Ectodermal cell (in vitro differentiated cells): ENCODE measurements around the gene WSB2.
A peak's percentile ranks its signal among the peaks of the same experiment; 100 is the strongest.

ENCODE experiments used
- H3K27ac ChIP-seq: 2 replicates; pipeline ENCODE4 v1.7.0; 2013; ENCODE audit warnings: mild to moderate bottlenecking, low read depth, low read length; ENCODE audit not compliant: insufficient read depth, poor library complexity, severe bottlenecking
- H3K27me3 ChIP-seq: 2 replicates; pipeline ENCODE4 v1.7.0; 2013; ENCODE audit warnings: mild to moderate bottlenecking, low read length; ENCODE audit not compliant: insufficient read depth, control insufficient read depth, poor library complexity, severe bottlenecking
- H3K36me3 ChIP-seq: one replicate; pipeline ENCODE4 v1.7.0; 2013; ENCODE audit warnings: low read length; ENCODE audit not compliant: control insufficient read depth, insufficient read depth
- H3K4me1 ChIP-seq: one replicate; pipeline ENCODE4 v1.7.0; 2013; ENCODE audit warnings: low read length; ENCODE audit not compliant: control insufficient read depth, insufficient read depth
- H3K4me3 ChIP-seq: 2 replicates; pipeline ENCODE4 v1.7.0; 2013; ENCODE audit warnings: low read depth, low read length, control low read depth; ENCODE audit not compliant: insufficient read depth
- H3K9me3 ChIP-seq: 2 replicates; pipeline ENCODE4 v1.7.0; 2013; ENCODE audit warnings: mild to moderate bottlenecking, low read length, moderate library complexity; ENCODE audit not compliant: control insufficient read depth
- WGBS, 2 experiments: methylation state at CpG; one replicate each; pipeline ENCODE4 v1.1.7; 2013; ENCODE audit warnings: missing lambda C conversion rate in 2 of 2; 5-methylcytosine and 5-hydroxymethylcytosine counted together

The WSB2 gene

GRCh38 chr12:118063576-118064391 is 2.8 kb upstream of the WSB2 start:
- H3K27ac ChIP-seq, result no peak overlapping the region
- 93 to 94% methylated on average over 3 to 4 of the region's 4 CpGs for WGBS, 2 experiments
- H3K4me1 ChIP-seq, result no peaks in the 10 kb centered on the region
- H3K36me3 ChIP-seq, result no peaks in the 10 kb centered on the region
- H3K4me3 ChIP-seq, result no peak overlapping the region
- no peaks in the 10 kb centered on the region for H3K9me3 ChIP-seq
- no peaks in the 10 kb centered on the region for H3K27me3 ChIP-seq

GRCh38 chr12:118061873-118062843 is 1.2 kb upstream of the WSB2 start:
- Histone ChIP-seq H3K4me3 (peak overlapping the region; percentile 43), H3K27me3 (no peaks in the 10 kb centered on the region), H3K27ac (peak overlapping the region; percentile 62), H3K4me1 (no peaks in the 10 kb centered on the region), H3K9me3 (no peaks in the 10 kb centered on the region), H3K36me3 (no peaks in the 10 kb centered on the region)
- 1% methylated on average over 44 of the region's 44 CpGs for WGBS, 2 experiments

- Histone ChIP-seq H3K27me3 (no peaks in the 10 kb centered on the region), H3K27ac (no peak overlapping the region), H3K9me3 (no peaks in the 10 kb centered on the region), H3K4me3 (peak overlapping the region; percentile 59), H3K36me3 (no peaks in the 10 kb centered on the region), H3K4me1 (no peaks in the 10 kb centered on the region)
- 2% methylated on average over 45 to 46 of the region's 46 CpGs for WGBS, 2 experiments
Observed at GRCh38 chr12:118060301-118061010, 523 bp downstream of the WSB2 start.

GRCh38 chr12:118059341-118060191 is 1.4 kb downstream of the WSB2 start:
- Histone ChIP-seq H3K27ac (no peak overlapping the region), H3K4me1 (no peaks in the 10 kb centered on the region), H3K36me3 (no peaks in the 10 kb centered on the region), H3K27me3 (no peaks in the 10 kb centered on the region), H3K4me3 (peak overlapping the region; percentile 59), H3K9me3 (no peaks in the 10 kb centered on the region)
- WGBS, 2 experiments, result 42 to 46% methylated on average over 11 of the region's 11 CpGs

- Histone ChIP-seq H3K27me3 (no peaks in the 10 kb centered on the region), H3K4me1 (no peaks in the 10 kb centered on the region), H3K27ac (no peak overlapping the region), H3K9me3 (no peaks in the 10 kb centered on the region), H3K36me3 (no peaks in the 10 kb centered on the region), H3K4me3 (no peak overlapping the region)
- 92 to 95% methylated on average over 7 of the region's 8 CpGs for WGBS, 2 experiments
Observed at GRCh38 chr12:118058881-118059280, 2.1 kb downstream of the WSB2 start.

- no peaks in the 10 kb centered on the region for H3K36me3 ChIP-seq
- H3K27ac ChIP-seq, result no peak overlapping the region
- no peaks in the 10 kb centered on the region for H3K9me3 ChIP-seq
- no peaks in the 10 kb centered on the region for H3K4me1 ChIP-seq
- H3K27me3 ChIP-seq, result no peaks in the 10 kb centered on the region
- no peak overlapping the region for H3K4me3 ChIP-seq
- WGBS, 2 experiments, result 94% methylated on average over 7 of the region's 7 CpGs
Observed at GRCh38 chr12:118058227-118058626, 2.8 kb downstream of the WSB2 start.

GRCh38 chr12:118055865-118056773 is 4.9 kb downstream of the WSB2 start:
- WGBS, 2 experiments, result 91 to 92% methylated on average over 13 of the region's 13 CpGs
- Histone ChIP-seq H3K4me3 (no peak overlapping the region), H3K36me3 (peaks cover 4% of the 10 kb centered on the region), H3K27ac (no peak overlapping the region), H3K27me3 (no peaks in the 10 kb centered on the region), H3K4me1 (no peaks in the 10 kb centered on the region), H3K9me3 (no peaks in the 10 kb centered on the region)

GRCh38 chr12:118055144-118055557 is 5.8 kb downstream of the WSB2 start:
- H3K36me3 ChIP-seq, result peaks cover 9% of the 10 kb centered on the region
- no peaks in the 10 kb centered on the region for H3K27me3 ChIP-seq
- no peaks in the 10 kb centered on the region for H3K9me3 ChIP-seq
- no peaks in the 10 kb centered on the region for H3K4me1 ChIP-seq
- 72 to 92% methylated on average over 2 of the region's 2 CpGs for WGBS, 2 experiments
- no peak overlapping the region for H3K4me3 ChIP-seq
- no peak overlapping the region for H3K27ac ChIP-seq
